GM21576 (cell line): Measurements from ENCODE around the gene MYBPHL.
A peak's percentile ranks its signal among the peaks of the same experiment; 100 is the strongest.

Source experiments
- ATAC-seq: cut with Tn5 transposase; IDR thresholded peaks from one replicate; pipeline ENCODE4 v1.9.1; 2021; ENCODE audit warnings: mild to moderate bottlenecking, moderate library complexity; ENCODE audit not compliant: unreplicated experiment

MYBPHL gene

GRCh38 chr1:109253803-109254620, 52.8 kb downstream of the MYBPHL start:
- ATAC-seq, result no peak

GRCh38 chr1:109252893-109253802, 53.7 kb downstream of the MYBPHL start:
- ATAC-seq, result no peak

- no peak for ATAC-seq
These were observed 54.5 kb downstream of the MYBPHL start for GRCh38 chr1:109252167-109252892.

GRCh38 chr1:109251277-109252166, 55.3 kb downstream of the MYBPHL start:
- no peak for ATAC-seq

GRCh38 chr1:109250454-109251276, 56.1 kb downstream of the MYBPHL start:
- ATAC-seq, result no peak

- peak; percentile 30 for ATAC-seq
These were observed 57.0 kb downstream of the MYBPHL start for GRCh38 chr1:109249654-109250401.

GRCh38 chr1:109248797-109249629, 57.8 kb downstream of the MYBPHL start, which contains the start of gene CELSR2:
Gene CELSR2 (plus strand): TSS chr1:109249539. CDS start chr1:109250080, 541 bp downstream.
- ATAC-seq, result peak; percentile 78

- no peak for ATAC-seq
These were observed 58.4 kb downstream of the MYBPHL start for GRCh38 chr1:109248444-109248796.

GRCh38 chr1:109247401-109248365, 59.1 kb downstream of the MYBPHL start:
- no peak for ATAC-seq

- no peak for ATAC-seq
These were observed 60.7 kb downstream of the MYBPHL start for GRCh38 chr1:109246141-109246551.

GRCh38 chr1:109243860-109244552, 62.8 kb downstream of the MYBPHL start:
- no peak for ATAC-seq

- no peak for ATAC-seq
These were observed 63.6 kb downstream of the MYBPHL start for GRCh38 chr1:109243221-109243620.

- no peak for ATAC-seq
These were observed 64.4 kb downstream of the MYBPHL start for GRCh38 chr1:109242387-109242786.
